Mucosa of stomach (tissue), 1 donor: ENCODE data around the gene ANTXR1.

Experiments used
- H3K27me3 ChIP-seq: one replicate; pipeline ENCODE4 v1.7.0; 2013; ENCODE audit warnings: mild to moderate bottlenecking, low read length; ENCODE audit not compliant: control insufficient read depth, insufficient read depth
- H3K36me3 ChIP-seq: one replicate; pipeline ENCODE4 v1.7.0; 2013; ENCODE audit warnings: low read length; ENCODE audit not compliant: control insufficient read depth, insufficient read depth
- H3K4me1 ChIP-seq: one replicate; pipeline ENCODE4 v1.7.0; 2013; ENCODE audit warnings: mild to moderate bottlenecking, low read length; ENCODE audit not compliant: control insufficient read depth, insufficient read depth
- H3K4me3 ChIP-seq: one replicate; pipeline ENCODE4 v1.7.0; 2013; ENCODE audit warnings: low read length
- H3K9ac ChIP-seq: one replicate; pipeline ENCODE4 v1.7.0; 2013; ENCODE audit warnings: mild to moderate bottlenecking, low read length, moderate library complexity
- H3K9me3 ChIP-seq: one replicate; pipeline ENCODE4 v1.7.0; 2013; ENCODE audit warnings: mild to moderate bottlenecking, low read length, moderate library complexity; ENCODE audit not compliant: control insufficient read depth
- donor health status: Pancreatic carcinoma.

ANTXR1 gene

DNA sequence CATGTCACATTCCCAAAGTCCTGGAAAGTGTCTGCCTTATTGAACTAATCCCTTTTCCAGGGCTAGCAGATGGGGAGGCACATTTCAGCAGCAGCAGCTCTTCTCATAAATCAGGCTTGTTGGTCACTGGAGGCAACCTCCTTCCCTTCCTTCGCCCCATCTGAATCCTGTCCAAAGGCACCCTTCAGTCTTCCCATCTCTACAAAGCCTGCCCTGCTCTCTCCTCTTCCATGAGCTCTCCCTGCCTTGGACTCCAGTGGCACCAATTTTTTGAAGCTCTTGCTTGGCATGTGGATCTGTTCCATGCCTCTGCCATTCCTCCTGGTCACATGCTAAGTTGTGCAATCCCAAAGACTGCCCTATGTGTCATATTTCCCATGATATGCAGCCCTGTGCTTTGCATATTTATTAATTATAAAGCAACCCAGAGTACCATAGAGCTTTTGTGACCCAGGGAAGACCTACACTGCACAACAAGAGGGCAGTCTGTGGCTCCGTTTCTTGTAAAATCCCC lies 70.3 kb downstream of the ANTXR1 start:
- H3K4me1 ChIP-seq: peaks cover 15% of the 10 kb centered on the region

GRCh38 chr2:69084492-69084891 lies 71.5 kb downstream of the ANTXR1 start:
- no peaks in the 10 kb centered on the region for H3K9me3 ChIP-seq
- no peaks in the 10 kb centered on the region for H3K36me3 ChIP-seq
- H3K9ac ChIP-seq: no peak overlapping the region
- no peaks in the 10 kb centered on the region for H3K27me3 ChIP-seq
- peaks cover 15% of the 10 kb centered on the region for H3K4me1 ChIP-seq
- no peak overlapping the region for H3K4me3 ChIP-seq

More for the DNA sequence above, 70.3 kb downstream of the ANTXR1 start:
- Histone ChIP-seq H3K9ac (no peak overlapping the region), H3K4me3 (no peak overlapping the region), H3K27me3 (no peaks in the 10 kb centered on the region), H3K36me3 (no peaks in the 10 kb centered on the region), H3K9me3 (no peaks in the 10 kb centered on the region)

DNA sequence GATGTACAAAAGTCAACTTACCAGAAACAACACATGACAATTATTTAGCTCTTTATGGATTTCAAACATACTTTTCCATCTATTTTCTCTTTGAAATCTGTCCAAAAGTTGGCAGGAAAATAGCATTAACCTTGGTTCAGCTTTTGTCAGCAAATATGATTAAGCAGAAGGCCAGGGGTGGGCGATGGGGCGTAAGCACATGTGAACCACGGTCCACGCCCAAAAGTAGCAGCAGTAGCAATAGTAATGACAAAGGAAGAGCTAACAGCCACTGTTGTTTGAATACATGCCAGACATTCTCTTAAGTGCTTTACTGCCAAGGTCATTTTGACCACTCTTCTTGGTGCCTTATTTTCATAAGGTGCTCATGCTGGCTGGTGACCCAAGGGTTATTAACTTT lies 73.5 kb downstream of the ANTXR1 start:
- H3K4me1 ChIP-seq: peaks cover 15% of the 10 kb centered on the region
- H3K4me3 ChIP-seq: no peak overlapping the region
- no peaks in the 10 kb centered on the region for H3K27me3 ChIP-seq
- no peaks in the 10 kb centered on the region for H3K36me3 ChIP-seq
- no peaks in the 10 kb centered on the region for H3K9me3 ChIP-seq
- no peak overlapping the region for H3K9ac ChIP-seq

- peaks cover 10% of the 10 kb centered on the region for H3K4me1 ChIP-seq
- no peak overlapping the region for H3K4me3 ChIP-seq
- no peaks in the 10 kb centered on the region for H3K27me3 ChIP-seq
- H3K9me3 ChIP-seq: no peaks in the 10 kb centered on the region
- no peak overlapping the region for H3K9ac ChIP-seq
- no peaks in the 10 kb centered on the region for H3K36me3 ChIP-seq
Observed at GRCh38 chr2:69087211-69087911, 74.4 kb downstream of the ANTXR1 start.

GRCh38 chr2:69087912-69088240 lies 74.9 kb downstream of the ANTXR1 start:
- peaks cover 6% of the 10 kb centered on the region for H3K4me1 ChIP-seq
- no peak overlapping the region for H3K9ac ChIP-seq
- no peak overlapping the region for H3K4me3 ChIP-seq
- H3K36me3 ChIP-seq: no peaks in the 10 kb centered on the region
- no peaks in the 10 kb centered on the region for H3K9me3 ChIP-seq
- no peaks in the 10 kb centered on the region for H3K27me3 ChIP-seq

DNA sequence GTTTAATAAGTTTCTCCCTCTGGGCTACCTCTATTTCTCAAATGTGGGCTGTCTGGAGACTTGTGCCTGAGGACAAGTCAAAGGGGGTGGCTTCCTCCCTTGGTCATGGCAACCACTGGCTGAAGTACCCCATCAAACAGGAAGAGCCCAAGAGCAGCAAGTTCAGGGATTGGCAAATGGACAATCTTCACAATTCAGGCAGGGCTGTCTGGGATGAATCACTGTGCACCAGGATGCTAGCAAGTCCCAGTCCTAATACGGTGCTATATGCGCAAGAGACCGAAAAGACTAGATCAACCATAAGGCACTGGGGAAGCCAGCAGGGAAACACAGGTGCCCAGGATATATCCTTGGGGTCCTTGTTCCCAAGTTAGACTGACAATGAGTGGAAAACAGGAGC lies 75.5 kb downstream of the ANTXR1 start:
- Histone ChIP-seq H3K9me3 (no peaks in the 10 kb centered on the region), H3K27me3 (no peaks in the 10 kb centered on the region), H3K36me3 (no peaks in the 10 kb centered on the region), H3K4me1 (peaks cover under 1% of the 10 kb centered on the region), H3K9ac (no peak overlapping the region), H3K4me3 (no peak overlapping the region)

DNA sequence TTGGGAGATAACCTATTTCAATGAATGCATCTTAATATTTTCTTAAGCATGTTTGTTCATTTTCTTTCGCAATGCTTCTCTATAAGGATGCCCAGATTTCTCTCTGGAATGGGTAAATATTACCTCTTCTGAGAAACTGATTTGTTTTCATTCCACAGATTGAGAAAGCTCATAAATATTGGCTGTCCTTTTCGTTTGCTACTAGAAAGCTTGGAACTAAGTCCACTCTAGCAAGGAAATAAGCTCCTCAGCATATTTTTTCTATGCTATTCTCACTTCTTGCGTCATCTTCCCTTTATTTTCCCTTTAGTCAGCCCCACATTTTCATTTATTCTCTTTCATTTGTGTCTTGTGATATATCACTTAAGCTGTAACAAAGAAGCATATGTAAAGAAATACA lies 76.3 kb downstream of the ANTXR1 start:
- H3K36me3 ChIP-seq: no peaks in the 10 kb centered on the region
- H3K4me3 ChIP-seq: no peak overlapping the region
- H3K9ac ChIP-seq: no peak overlapping the region
- no peaks in the 10 kb centered on the region for H3K9me3 ChIP-seq
- H3K4me1 ChIP-seq: no peaks in the 10 kb centered on the region
- no peaks in the 10 kb centered on the region for H3K27me3 ChIP-seq

GRCh38 chr2:69089998-69090397 lies 77.0 kb downstream of the ANTXR1 start:
- Histone ChIP-seq H3K9me3 (no peaks in the 10 kb centered on the region), H3K27me3 (no peaks in the 10 kb centered on the region), H3K9ac (no peak overlapping the region), H3K4me1 (no peaks in the 10 kb centered on the region), H3K4me3 (no peak overlapping the region), H3K36me3 (no peaks in the 10 kb centered on the region)

GRCh38 chr2:69090820-69091219 lies 77.8 kb downstream of the ANTXR1 start:
- no peak overlapping the region for H3K4me3 ChIP-seq
- no peak overlapping the region for H3K9ac ChIP-seq
- no peaks in the 10 kb centered on the region for H3K36me3 ChIP-seq
- no peaks in the 10 kb centered on the region for H3K4me1 ChIP-seq
- no peaks in the 10 kb centered on the region for H3K27me3 ChIP-seq
- H3K9me3 ChIP-seq: no peaks in the 10 kb centered on the region

DNA sequence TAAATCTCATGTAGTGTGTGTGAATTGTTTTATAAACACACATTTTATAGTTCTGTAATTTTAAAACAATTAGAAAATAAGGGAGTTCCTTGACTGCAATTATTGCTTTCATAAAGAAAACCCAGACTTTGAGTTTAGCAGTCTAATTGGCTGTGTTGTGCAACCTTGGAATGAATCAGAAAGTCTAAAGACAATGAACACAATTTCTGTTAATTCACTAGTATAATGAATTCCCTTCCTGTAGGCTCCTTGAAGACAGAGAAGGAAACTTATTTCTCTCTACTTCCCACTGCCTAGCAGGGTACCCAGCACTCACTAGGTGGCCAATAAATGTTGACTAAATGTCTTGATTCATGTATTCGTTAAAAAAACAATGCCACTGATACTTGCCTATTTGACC lies 79.9 kb downstream of the ANTXR1 start:
- no peak overlapping the region for H3K9ac ChIP-seq
- H3K4me3 ChIP-seq: no peak overlapping the region
- H3K27me3 ChIP-seq: no peaks in the 10 kb centered on the region
- H3K4me1 ChIP-seq: no peaks in the 10 kb centered on the region
- no peaks in the 10 kb centered on the region for H3K36me3 ChIP-seq
- H3K9me3 ChIP-seq: no peaks in the 10 kb centered on the region

DNA sequence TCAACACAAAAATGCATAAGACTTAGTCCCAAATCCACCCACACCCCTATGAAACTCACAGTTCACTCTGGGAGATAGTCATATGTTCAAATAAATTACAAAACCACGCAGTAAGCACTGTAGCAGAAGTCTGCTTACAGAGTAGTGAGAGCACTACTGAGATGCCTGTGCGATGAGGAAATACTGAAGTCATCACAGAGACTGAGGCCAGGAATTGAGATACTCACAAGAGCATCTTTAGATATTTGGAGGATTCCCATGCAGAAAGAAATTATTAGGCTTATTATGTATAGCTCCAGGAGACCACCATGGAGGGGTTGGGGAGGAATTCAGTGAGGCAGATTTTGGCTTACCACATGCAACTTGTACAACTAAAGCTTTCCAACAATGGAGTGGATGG lies 82.3 kb downstream of the ANTXR1 start:
- H3K36me3 ChIP-seq: no peaks in the 10 kb centered on the region
- H3K4me1 ChIP-seq: no peaks in the 10 kb centered on the region
- H3K9ac ChIP-seq: no peak overlapping the region
- no peaks in the 10 kb centered on the region for H3K9me3 ChIP-seq
- no peak overlapping the region for H3K4me3 ChIP-seq
- no peaks in the 10 kb centered on the region for H3K27me3 ChIP-seq

DNA sequence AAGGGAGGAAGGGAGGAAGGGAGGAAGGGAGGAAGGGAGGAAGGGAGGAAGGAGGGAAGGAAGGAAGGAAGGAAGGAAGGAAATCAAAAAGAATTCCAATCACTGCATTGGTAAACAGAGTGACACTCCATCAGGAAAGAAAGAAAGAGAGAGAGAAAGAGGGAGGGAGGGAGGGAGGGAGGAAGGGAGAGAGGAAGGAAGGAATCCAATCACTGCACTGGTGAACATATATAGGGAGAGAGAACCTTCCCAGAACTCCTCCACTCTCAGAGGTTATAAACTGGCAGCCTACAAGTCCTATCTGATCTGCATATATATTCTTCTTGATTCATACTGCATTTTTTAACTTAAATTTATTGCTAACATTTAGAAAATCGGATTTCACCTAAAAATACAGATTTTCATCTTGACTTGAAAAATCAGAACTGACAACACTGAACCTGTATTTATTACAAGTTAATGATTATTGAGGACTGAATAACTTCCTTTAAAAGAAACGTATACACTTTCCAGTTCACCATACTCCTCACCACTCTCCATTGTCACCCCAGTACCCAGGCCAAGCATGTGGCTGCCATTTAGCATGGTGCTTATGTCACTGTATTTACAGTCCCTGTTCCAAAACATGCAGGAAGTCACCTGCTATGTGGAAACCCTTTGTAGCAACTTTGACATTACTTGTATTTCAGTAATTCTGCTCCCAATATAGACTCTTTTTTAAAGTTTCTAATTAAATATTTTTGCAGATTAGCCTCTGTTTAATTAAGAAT lies 83.5 kb downstream of the ANTXR1 start:
- Histone ChIP-seq H3K4me3 (no peak overlapping the region), H3K9me3 (no peaks in the 10 kb centered on the region), H3K36me3 (no peaks in the 10 kb centered on the region), H3K9ac (no peak overlapping the region), H3K4me1 (no peaks in the 10 kb centered on the region), H3K27me3 (no peaks in the 10 kb centered on the region)
